Measurements from ENCODE around the gene INTS1. TPM values are rescaled to one million over a fixed set of nuclear protein-coding genes. Genes with fewer than 3 reads are reported as not detected.
A peak's percentile ranks its signal among the peaks of the same experiment; 100 is the strongest.

The INTS1 gene
- total RNA-seq, 2 experiments from 2014 or later = 91.0 to 91.5 TPM

DNA sequence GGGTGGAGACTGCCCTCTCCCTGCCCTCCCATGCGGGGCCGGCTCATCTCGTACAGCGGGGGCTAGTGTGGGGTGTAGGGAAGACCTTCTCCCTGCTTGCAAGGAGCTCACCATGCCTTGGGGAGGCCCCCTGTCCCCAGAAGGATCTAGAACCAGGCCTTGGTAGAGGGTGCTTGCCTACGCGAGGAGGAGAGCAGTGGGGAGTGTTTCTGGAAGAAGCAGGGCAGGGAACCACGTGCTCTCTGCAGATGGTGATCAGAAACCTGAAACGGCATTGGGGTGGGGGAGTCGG lies 29.0 kb upstream of the INTS1 start:
- H3K4me3 Mint-ChIP-seq = peak overlapping the region; percentile 95
- TF ChIP-seq, protein P1, sequence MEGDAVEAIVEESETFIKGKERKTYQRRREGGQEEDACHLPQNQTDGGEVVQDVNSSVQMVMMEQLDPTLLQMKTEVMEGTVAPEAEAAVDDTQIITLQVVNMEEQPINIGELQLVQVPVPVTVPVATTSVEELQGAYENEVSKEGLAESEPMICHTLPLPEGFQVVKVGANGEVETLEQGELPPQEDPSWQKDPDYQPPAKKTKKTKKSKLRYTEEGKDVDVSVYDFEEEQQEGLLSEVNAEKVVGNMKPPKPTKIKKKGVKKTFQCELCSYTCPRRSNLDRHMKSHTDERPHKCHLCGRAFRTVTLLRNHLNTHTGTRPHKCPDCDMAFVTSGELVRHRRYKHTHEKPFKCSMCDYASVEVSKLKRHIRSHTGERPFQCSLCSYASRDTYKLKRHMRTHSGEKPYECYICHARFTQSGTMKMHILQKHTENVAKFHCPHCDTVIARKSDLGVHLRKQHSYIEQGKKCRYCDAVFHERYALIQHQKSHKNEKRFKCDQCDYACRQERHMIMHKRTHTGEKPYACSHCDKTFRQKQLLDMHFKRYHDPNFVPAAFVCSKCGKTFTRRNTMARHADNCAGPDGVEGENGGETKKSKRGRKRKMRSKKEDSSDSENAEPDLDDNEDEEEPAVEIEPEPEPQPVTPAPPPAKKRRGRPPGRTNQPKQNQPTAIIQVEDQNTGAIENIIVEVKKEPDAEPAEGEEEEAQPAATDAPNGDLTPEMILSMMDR (IDR thresholded peaks at IDR 0.05) = no peak
- Histone ChIP-seq H3K4me1 (ENCODE audit: insufficient read depth, low read length) (peaks cover 46% of the 10 kb centered on the region), H3K4me3 (ENCODE audit: low read length) (peak overlapping the region; percentile 75), H3K36me3 (ENCODE audit: insufficient read depth, low read length) (peaks cover 25% of the 10 kb centered on the region), H3K9me3 (ENCODE audit: control insufficient read depth in 1 of 2, insufficient read depth in 1 of 2, low read length in 2 of 2) (no peaks in the 10 kb centered on the region), H3K27ac (ENCODE audit: low read depth in 1 of 2, low read length in 2 of 2) (peak overlapping the region; percentile 88 to 95), H3K27me3 (ENCODE audit: control insufficient read depth in 1 of 2, insufficient read depth in 2 of 2, low read length in 2 of 2) (no peaks in the 10 kb centered on the region)
- ChIA-PET CTCF (interaction anchor here (1.9 to 2.1 kb wide), 2 partner anchors 23 to 27 kb away, joined by 7 to 12 read pairs; partner anchors contain the start of gene TMEM184A), POLR2A (interaction anchor here (1.2 kb wide), 1 partner anchor 387 kb away, joined by 3 read pairs; no protein-coding TSS in a partner anchor)
- ATAC-seq (ENCODE audit: poor library complexity) (no peak), DNase-seq (no peak)
- intact Hi-C loops (cut with DNase I, micrococcal nuclease) = loop anchor here (1.0 to 5.0 kb wide), 3 partner anchors 26 to 39 kb away; partner anchors contain the start of gene PSMG3 (in 1 of the 2)
- no peaks in the 10 kb centered on the region for H3K9me3 Mint-ChIP-seq
- H3K27ac Mint-ChIP-seq = peak overlapping the region; percentile 100
- H3K36me3 Mint-ChIP-seq (ENCODE audit: low read depth) = peaks cover 36% of the 10 kb centered on the region
- H3K27me3 Mint-ChIP-seq = peaks cover 4% of the 10 kb centered on the region
- H3K4me1 Mint-ChIP-seq (ENCODE audit: low read depth) = peaks cover 32% of the 10 kb centered on the region

DNA sequence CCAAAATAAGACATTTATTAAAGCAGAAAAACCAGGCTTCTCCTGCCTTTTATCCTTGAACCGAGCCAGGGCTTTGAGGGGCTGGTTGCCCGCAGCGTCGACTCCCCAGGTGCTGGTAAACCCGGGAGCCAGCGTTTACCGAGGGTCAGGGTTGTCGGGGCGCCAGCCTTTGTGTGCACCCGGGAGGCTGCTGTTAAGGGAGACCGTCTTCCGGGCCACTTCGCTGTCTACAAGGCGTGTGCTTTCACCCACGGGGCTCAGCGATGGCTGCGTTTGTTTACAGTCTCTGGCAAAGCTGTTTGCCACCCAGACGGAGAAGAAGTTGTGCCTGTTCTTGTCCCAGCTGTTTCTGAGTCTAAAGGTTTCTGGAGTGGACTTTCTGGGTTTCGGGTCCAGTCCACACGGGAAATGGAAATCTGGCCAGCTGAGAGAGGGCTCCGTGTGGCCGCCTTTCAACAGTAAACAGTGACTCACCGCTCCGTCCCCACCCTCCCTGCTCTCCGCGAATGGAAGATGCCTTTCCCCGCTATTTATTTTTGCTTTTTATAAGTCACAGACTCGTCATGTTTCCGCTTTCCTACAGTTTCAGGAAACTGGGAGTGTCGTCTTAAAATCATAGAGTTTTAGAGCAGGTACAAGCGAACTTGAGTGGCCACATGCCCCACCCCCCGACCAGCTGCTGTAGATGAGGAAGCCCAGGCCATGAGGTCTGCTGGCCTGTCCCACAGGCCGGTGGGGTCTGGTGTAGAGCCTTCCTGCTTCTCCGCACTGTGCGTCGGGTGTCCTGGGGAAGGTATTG lies 28.5 kb upstream of the INTS1 start:
- ChIA-PET CTCF (interaction anchor here (1.9 to 2.1 kb wide), 2 partner anchors 23 to 26 kb away, joined by 7 to 12 read pairs; partner anchors contain the start of gene TMEM184A), POLR2A (interaction anchor here (1.1 to 1.5 kb wide), 3 partner anchors 11 to 821 kb away, joined by 3 to 4 read pairs (median 4); no protein-coding TSS in a partner anchor)
- TF ChIP-seq, protein P1 (IDR thresholded peaks at IDR 0.05) = no peak
- Mint-ChIP-seq H3K27ac (peak overlapping the region; percentile 100), H3K9me3 (no peaks in the 10 kb centered on the region), H3K4me1 (ENCODE audit: low read depth) (peaks cover 32% of the 10 kb centered on the region), H3K27me3 (peaks cover 4% of the 10 kb centered on the region), H3K36me3 (ENCODE audit: low read depth) (peaks cover 32% of the 10 kb centered on the region), H3K4me3 (peak overlapping the region; percentile 95)
- DNase-seq (peak; percentile 42 to 81 (median 59)), ATAC-seq (ENCODE audit: poor library complexity) (peak; percentile 51)
- H3K27ac ChIP-seq (ENCODE audit: low read depth in 1 of 2, low read length in 2 of 2) = peak overlapping the region; percentile 88 to 95
- H3K9me3 ChIP-seq (ENCODE audit: control insufficient read depth in 1 of 2, insufficient read depth in 1 of 2, low read length in 2 of 2) = no peaks in the 10 kb centered on the region
- intact Hi-C loops (cut with DNase I, micrococcal nuclease) = loop anchor here (1.0 to 5.0 kb wide), 3 partner anchors 26 to 40 kb away; partner anchors contain the start of gene PSMG3 (in 1 of the 2)
- H3K4me1 ChIP-seq (ENCODE audit: insufficient read depth, low read length) = peaks cover 46% of the 10 kb centered on the region
- no peaks in the 10 kb centered on the region for H3K27me3 ChIP-seq (ENCODE audit: control insufficient read depth in 1 of 2, insufficient read depth in 2 of 2, low read length in 2 of 2)
- H3K36me3 ChIP-seq (ENCODE audit: insufficient read depth, low read length) = peaks cover 24% of the 10 kb centered on the region
- peak overlapping the region; percentile 75 for H3K4me3 ChIP-seq (ENCODE audit: low read length)

DNA sequence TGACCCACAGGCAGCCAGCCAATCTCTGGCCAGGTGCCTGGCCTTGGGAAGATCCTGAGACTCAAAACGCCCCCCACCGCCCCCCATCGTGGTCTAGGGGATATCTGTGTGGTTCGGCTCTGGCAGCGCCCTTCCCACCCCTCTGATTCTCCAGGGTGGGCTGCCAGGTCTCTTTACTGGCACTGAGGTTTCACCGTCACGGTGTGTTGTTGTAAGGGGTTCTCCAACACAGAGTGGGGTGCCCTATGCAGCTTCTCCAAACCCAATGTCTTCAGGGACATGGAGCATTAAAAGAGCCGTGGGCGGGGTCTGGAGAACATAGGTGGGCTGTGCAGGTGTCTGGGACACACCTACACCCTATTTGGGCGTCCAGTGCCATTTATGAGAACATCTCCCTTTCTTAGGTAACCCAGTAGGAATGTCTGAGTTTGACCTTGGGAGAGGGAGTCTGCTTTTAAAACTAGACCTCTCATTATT lies 27.8 kb upstream of the INTS1 start:
- peaks cover 4% of the 10 kb centered on the region for H3K27me3 Mint-ChIP-seq
- H3K27ac ChIP-seq (ENCODE audit: low read depth in 1 of 2, low read length in 2 of 2) = peak overlapping the region; percentile 88 to 95
- peaks cover 18% of the 10 kb centered on the region for H3K36me3 ChIP-seq (ENCODE audit: insufficient read depth, low read length)
- H3K4me3 Mint-ChIP-seq = peak overlapping the region; percentile 95
- peaks cover 32% of the 10 kb centered on the region for H3K4me1 Mint-ChIP-seq (ENCODE audit: low read depth)
- H3K9me3 Mint-ChIP-seq = no peaks in the 10 kb centered on the region
- DNase-seq = peak in 2 of 14 experiments; percentile 26 to 50
- H3K27me3 ChIP-seq (ENCODE audit: control insufficient read depth in 1 of 2, insufficient read depth in 2 of 2, low read length in 2 of 2) = no peaks in the 10 kb centered on the region
- POLR2A ChIA-PET = interaction anchor here (0.6 to 1.5 kb wide), 5 partner anchors 12 to 822 kb away, joined by 3 to 4 read pairs (median 4); no protein-coding TSS in a partner anchor
- peak; percentile 4 for ATAC-seq (ENCODE audit: poor library complexity)
- peaks cover 44% of the 10 kb centered on the region for H3K4me1 ChIP-seq (ENCODE audit: insufficient read depth, low read length)
- TF ChIP-seq, protein P1 (IDR thresholded peaks at IDR 0.05) = no peak
- H3K27ac Mint-ChIP-seq = peak overlapping the region; percentile 100
- peak overlapping the region; percentile 75 for H3K4me3 ChIP-seq (ENCODE audit: low read length)
- peaks cover 32% of the 10 kb centered on the region for H3K36me3 Mint-ChIP-seq (ENCODE audit: low read depth)
- intact Hi-C loops (cut with DNase I, micrococcal nuclease) = loop anchor here (1.0 to 5.0 kb wide), 3 partner anchors 25 to 40 kb away; partner anchors contain the start of gene PSMG3 (in 2 of the 2)
- CTCF ChIA-PET = interaction anchor here (1.9 to 2.1 kb wide), 2 partner anchors 24 to 25 kb away, joined by 7 to 12 read pairs; partner anchors contain the start of gene TMEM184A
- H3K9me3 ChIP-seq (ENCODE audit: control insufficient read depth in 1 of 2, insufficient read depth in 1 of 2, low read length in 2 of 2) = no peaks in the 10 kb centered on the region
